GM12873 (cell line): ENCODE data around the gene ATOH8.

Experiments
- CTCF ChIP-seq: IDR thresholded peaks from 2 replicates; pipeline ENCODE4 v1.5.1; 2012; ENCODE audit warnings: low read depth, mild to moderate bottlenecking, moderate library complexity, low read length, control low read depth; ENCODE audit not compliant: insufficient read depth; ENCODE audit errors: missing control alignments

ATOH8 gene

GRCh38 chr2:85746321-85747004 lies 7.3 kb upstream of the ATOH8 start:
- TF ChIP-seq CTCF, result no peak

GRCh38 chr2:85747441-85747840 lies 6.3 kb upstream of the ATOH8 start:
- TF ChIP-seq CTCF, result no peak

GRCh38 chr2:85748039-85748734 lies 5.6 kb upstream of the ATOH8 start:
- no peak for TF ChIP-seq CTCF

DNA sequence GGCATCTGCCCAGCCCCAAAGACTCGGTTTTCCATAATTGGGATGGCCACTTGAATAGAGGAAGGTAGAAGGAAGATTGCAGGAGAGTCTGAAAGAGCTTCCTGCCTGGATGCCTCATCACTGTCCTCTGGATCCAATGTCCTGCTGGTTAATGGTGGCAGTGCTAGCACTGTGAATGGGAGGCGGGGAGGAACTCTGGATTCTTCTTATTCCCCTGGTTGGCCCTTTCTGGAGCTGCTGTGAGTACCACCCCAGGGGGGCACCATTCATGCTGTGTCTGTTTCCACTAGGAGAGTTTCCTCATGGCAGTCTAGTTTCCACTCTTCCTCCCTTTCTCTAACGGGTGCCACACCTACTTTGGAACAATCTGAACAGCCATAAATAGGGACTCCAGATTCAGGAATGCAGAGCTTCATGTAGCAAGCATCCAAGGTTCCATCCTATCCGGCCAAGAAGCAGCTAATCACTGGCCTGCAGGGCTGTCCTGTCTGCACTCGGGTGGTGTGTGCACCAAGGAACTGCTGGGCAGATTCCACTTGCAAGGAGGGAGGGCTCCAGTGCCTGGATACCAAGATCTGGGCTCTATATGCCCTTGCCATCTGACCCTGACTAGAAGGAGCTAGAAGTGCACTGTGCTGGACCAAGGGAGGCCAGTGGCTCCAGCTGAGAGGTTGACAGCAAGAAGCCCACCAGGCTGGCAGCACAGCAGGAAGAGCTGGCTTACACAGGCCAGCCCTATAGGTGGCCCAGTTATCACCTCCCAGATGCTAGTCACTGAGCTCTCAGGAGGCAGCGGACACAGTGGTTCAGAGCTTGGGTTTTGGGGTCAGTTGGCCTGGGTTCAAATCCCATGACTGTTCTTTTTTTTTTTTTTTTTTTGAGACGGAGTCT lies 4.6 kb upstream of the ATOH8 start:
- TF ChIP-seq CTCF, result no peak

DNA sequence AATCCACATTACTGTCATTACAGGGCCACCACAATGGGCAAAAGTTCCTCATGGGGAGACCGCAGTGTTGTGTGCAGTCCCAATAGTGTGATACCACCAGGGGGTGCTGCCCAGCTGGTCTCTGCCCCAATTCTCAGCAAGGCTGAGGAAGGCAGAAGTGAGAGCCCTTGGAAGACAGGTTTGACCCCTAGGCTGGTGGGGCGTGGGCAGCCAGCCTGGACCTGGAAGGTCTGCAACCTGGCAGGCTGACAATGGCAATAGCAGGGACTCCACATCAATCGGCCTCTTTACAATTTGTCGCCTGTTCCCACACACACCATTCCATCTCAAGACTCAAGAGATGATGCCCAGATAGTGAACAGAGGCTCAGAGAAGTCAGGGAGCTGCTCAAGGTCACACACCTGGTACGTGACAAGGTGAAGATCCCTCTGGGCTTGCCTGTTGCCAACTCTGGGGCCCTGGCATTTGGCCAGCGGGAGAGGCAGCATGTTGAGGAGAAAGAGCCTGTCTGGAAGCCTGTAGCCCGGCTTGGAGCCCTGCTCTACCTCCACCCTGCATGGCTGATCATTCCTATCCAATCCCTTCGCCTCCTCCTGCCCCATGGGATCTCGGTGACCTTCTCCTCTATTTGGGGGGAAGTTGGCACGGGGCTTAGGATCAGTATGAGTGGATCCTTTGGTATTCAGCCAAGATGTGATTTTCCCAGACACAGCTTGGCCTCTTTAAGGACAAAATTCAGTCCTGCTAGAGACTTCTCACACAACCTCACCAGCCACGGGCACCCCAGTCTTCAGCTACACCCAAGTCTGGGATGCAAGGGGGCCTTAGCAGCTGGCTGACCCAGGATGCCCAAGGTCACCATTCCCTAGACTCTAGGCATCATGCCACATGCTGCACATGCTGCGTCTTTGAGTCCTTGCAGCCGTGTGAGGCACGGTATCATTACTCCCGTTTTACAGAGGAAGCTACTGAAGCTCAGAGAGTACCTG lies 2.9 kb upstream of the ATOH8 start:
- peak; percentile 69 for TF ChIP-seq CTCF

DNA sequence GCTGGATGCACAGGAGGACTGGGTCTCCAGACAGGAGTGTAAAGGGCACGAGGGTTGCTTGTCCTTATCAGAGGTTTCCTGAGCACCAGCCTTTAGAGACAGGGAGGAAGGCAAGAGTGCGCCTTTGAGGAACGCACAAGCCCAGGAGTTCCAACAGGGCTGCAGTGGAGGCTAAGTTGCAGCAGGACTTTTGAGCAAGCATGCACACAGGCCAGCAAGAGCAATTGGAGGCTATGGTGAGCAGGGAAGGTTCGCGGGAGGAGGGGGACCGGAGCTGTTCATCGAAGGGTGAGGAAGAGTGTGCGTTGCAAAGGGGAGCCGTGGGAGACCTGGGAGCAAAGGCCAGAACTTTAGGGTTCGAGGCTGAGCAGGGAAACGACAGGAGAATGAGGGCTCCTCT lies 2.2 kb upstream of the ATOH8 start:
- TF ChIP-seq CTCF, result no peak
